ENCODE measurements around the gene SLC27A2. TPM values are rescaled to one million over a fixed set of nuclear protein-coding genes. Genes with fewer than 3 reads are reported as not detected.

The SLC27A2 gene
- total RNA-seq, 1 donor from 2014 or later, result 7.8 TPM

DNA sequence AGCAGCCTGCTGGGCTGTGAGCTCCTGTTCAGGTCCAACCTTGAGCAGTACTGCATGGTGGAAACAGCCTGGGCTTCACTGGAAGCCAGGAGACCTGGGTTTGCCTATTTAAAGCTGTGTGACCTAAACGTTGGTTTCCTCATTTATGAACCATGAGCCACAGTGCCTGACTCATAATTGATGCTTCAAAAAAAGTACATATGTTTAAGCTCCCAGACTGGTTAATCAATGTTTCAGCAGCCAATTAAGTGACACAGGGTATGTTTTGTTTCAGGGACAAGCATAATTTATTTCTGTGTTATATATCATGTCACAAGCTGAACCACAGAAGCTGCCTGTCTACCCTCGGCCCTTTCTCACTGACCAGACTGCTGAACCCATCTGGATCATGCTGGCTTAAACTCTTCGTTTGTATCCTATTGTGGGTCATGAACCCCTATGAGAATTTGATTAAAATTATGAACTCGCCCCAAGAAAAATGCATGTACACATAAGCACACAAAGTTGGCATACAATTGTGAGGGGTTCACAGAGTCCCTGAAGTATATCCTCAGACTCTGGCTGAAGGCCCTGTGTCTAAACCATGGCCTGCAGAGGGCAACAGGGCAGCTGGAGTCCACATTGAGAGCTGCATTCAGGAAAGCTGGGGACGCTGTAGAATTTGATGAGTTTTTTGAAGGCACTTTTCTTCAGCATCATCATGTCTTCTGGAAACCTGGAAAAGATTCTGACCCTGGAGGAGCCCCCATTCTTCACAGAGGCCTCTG lies 59.9 kb downstream of the SLC27A2 start:
- no peak overlapping the region for H3K4me3 ChIP-seq (ENCODE audit: low read depth, low read length)
- TF ChIP-seq, protein P1, sequence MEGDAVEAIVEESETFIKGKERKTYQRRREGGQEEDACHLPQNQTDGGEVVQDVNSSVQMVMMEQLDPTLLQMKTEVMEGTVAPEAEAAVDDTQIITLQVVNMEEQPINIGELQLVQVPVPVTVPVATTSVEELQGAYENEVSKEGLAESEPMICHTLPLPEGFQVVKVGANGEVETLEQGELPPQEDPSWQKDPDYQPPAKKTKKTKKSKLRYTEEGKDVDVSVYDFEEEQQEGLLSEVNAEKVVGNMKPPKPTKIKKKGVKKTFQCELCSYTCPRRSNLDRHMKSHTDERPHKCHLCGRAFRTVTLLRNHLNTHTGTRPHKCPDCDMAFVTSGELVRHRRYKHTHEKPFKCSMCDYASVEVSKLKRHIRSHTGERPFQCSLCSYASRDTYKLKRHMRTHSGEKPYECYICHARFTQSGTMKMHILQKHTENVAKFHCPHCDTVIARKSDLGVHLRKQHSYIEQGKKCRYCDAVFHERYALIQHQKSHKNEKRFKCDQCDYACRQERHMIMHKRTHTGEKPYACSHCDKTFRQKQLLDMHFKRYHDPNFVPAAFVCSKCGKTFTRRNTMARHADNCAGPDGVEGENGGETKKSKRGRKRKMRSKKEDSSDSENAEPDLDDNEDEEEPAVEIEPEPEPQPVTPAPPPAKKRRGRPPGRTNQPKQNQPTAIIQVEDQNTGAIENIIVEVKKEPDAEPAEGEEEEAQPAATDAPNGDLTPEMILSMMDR (IDR thresholded peaks at IDR 0.05; ENCODE audit: insufficient read depth, low read length, poor library complexity, severe bottlenecking), result no peak
- H3K36me3 ChIP-seq (ENCODE audit: control insufficient read depth, insufficient read depth, low read length), result no peaks in the 10 kb centered on the region
- DNase-seq (ENCODE audit: low read depth), result peak; percentile 37
- no peaks in the 10 kb centered on the region for H3K27me3 ChIP-seq (ENCODE audit: control insufficient read depth, insufficient read depth, low read length)

DNA sequence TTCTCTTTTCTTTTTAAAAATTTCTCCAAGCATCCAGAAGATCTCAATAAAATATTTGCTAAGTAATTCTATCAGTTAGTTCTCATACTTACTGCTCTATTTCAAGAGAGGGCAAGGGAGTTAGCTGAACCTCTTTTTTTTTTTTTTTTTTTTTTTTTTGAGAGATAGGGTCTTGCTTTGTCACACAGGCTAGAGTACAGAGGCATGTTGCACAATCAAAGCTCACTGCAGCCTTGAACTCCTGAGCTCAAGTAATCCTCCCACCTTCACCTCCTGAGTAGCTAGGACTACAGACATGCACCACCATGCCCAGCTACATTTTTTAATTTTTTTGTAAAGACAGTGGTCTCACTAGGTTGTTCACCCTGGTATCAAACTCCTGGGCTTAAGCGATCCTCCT lies 62.2 kb downstream of the SLC27A2 start:
- H3K4me3 ChIP-seq (ENCODE audit: low read depth, low read length), result no peak overlapping the region
- no peak for DNase-seq (ENCODE audit: low read depth)
- TF ChIP-seq, protein P1 (IDR thresholded peaks at IDR 0.05; ENCODE audit: insufficient read depth, low read length, poor library complexity, severe bottlenecking), result no peak
- H3K27me3 ChIP-seq (ENCODE audit: control insufficient read depth, insufficient read depth, low read length), result no peaks in the 10 kb centered on the region
- no peaks in the 10 kb centered on the region for H3K36me3 ChIP-seq (ENCODE audit: control insufficient read depth, insufficient read depth, low read length)

DNA sequence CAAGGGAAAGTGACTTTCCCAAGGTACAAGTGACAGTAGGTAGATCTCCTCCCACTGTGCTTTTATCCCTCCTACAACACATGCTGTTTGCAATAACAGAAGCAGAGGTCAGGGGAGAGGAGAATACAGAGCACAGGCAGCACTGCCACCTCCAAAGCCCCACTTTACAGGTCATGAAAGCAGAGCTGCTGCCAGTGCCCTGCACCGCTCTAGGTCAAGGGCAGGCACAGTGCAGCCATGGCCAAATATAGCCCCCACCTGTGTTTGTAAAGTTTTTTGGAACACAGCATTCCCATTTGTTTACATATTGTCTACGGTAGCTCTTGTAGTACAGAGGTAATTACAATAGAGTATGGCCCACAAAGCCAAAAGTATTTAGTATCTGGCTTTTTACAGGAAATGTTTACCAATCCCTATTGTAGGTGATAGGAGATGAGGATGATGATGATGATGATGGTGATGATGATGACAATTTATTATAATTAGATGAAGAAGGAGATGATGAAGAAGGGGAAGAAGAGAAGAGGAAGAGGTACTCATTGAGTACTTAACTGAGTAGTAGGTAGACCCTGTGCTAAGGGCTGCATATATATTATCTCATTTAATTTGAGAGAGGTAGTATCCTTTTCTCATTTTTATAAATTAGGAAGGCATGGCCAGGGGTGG lies 63.1 kb downstream of the SLC27A2 start:
- DNase-seq (ENCODE audit: low read depth), result no peak
- no peaks in the 10 kb centered on the region for H3K36me3 ChIP-seq (ENCODE audit: control insufficient read depth, insufficient read depth, low read length)
- no peak overlapping the region for H3K4me3 ChIP-seq (ENCODE audit: low read depth, low read length)
- H3K27me3 ChIP-seq (ENCODE audit: control insufficient read depth, insufficient read depth, low read length), result no peaks in the 10 kb centered on the region
- TF ChIP-seq, protein P1 (IDR thresholded peaks at IDR 0.05; ENCODE audit: insufficient read depth, low read length, poor library complexity, severe bottlenecking), result no peak

DNA sequence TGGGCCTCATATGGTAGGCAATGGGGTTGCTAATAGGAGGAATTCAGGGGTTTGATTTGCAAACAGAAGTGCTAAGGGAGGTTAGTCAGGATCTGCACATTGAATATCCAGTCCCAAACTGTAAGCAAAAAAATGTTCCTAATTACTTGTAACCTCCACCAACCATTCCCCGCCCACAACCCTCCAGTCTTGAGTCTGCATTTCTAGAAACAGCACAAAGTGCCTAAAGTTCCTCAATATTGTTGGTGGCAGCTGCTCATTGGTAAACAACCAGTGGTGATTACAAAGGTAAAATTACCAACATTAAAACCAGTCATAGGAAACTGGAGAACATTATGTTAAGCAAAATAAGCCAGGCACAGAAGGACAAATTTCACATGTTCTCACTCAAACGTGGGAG lies 64.6 kb downstream of the SLC27A2 start:
- TF ChIP-seq, protein P1 (IDR thresholded peaks at IDR 0.05; ENCODE audit: insufficient read depth, low read length, poor library complexity, severe bottlenecking), result no peak
- DNase-seq (ENCODE audit: low read depth), result no peak
- H3K36me3 ChIP-seq (ENCODE audit: control insufficient read depth, insufficient read depth, low read length), result no peaks in the 10 kb centered on the region
- H3K4me3 ChIP-seq (ENCODE audit: low read depth, low read length), result no peak overlapping the region
- no peaks in the 10 kb centered on the region for H3K27me3 ChIP-seq (ENCODE audit: control insufficient read depth, insufficient read depth, low read length)

DNA sequence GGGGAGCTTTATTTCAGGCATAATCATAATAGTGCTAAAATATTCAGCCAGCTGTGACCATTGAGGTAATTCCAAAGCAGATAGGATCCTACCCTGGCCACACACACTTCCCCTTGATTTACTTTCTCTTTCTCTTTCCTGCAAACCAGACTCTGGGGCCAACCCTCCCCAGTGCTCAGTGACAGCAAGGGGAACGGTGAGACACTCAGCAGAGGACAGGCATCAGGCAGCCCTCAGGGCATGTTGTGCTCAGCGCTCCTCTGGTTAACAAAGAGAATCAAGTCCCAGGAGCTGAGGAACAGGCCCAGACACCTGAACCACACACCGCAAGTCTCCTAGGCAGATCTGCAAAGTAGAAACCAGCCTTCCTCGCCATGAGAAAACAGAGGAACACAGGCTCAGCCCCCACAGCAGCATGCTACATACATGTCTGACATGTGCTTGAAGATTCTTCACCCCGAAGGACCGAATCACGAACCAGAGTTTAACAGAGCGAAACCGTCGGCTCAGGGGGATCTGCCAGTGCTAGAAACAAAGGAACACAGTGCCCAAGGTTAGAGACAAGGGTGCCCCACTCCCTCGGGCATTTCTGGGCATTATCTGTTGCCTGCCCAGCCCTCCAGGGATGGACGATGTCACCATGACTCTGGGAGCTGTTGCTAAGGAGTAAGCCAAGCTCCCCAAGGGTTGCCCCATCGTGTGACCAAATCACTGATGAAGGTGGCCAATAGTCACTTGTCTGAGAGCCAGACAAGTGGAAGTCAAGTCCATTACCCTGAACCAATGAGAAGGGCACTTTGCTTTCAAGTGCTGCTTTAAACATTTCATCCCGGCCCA lies 66.0 kb downstream of the SLC27A2 start:
- H3K36me3 ChIP-seq (ENCODE audit: control insufficient read depth, insufficient read depth, low read length), result no peaks in the 10 kb centered on the region
- no peaks in the 10 kb centered on the region for H3K27me3 ChIP-seq (ENCODE audit: control insufficient read depth, insufficient read depth, low read length)
- TF ChIP-seq, protein P1 (IDR thresholded peaks at IDR 0.05; ENCODE audit: insufficient read depth, low read length, poor library complexity, severe bottlenecking), result no peak
- no peak overlapping the region for H3K4me3 ChIP-seq (ENCODE audit: low read depth, low read length)
- DNase-seq (ENCODE audit: low read depth), result no peak
